ENCODE measurements around the gene ZNF439. TPM values are rescaled to one million over a fixed set of nuclear protein-coding genes. Genes with fewer than 3 reads are reported as not detected.
"Not testable (repeated sequence)": the region's sequence is repeated elsewhere in the genome, so short reads cannot be mapped to it uniquely, and the experiment has no call there.

Gene ZNF439
- total RNA-seq, 1 experiment from 2014 or later = not detected

- no peaks in the 10 kb centered on the region for H3K36me3 Mint-ChIP-seq (ENCODE audit: insufficient read depth, unreplicated experiment)
- BruUV-seq (replicated peaks) = no TSS peak
- no peak overlapping the region for H3K27ac Mint-ChIP-seq (ENCODE audit: low read depth, unreplicated experiment)
- no peak for TF ChIP-seq CTCF (IDR thresholded peaks at IDR 0.05; ENCODE audit: unreplicated experiment)
- H3K4me1 Mint-ChIP-seq (ENCODE audit: insufficient read depth, unreplicated experiment) = no peaks in the 10 kb centered on the region
- peaks cover 20% of the 10 kb centered on the region for H3K9me3 Mint-ChIP-seq (ENCODE audit: unreplicated experiment)
- H3K4me3 Mint-ChIP-seq (ENCODE audit: unreplicated experiment) = no peak overlapping the region
- H3K27me3 Mint-ChIP-seq (ENCODE audit: insufficient read depth, unreplicated experiment) = no peaks in the 10 kb centered on the region
- POLR2A ChIA-PET = no interaction called here
- no peak for DNase-seq (ENCODE audit: unreplicated experiment)
- CTCF ChIA-PET = no interaction called here
- intact Hi-C loops (cut with micrococcal nuclease) = no loop called here
Measured at GRCh38 chr19:11902228-11902627, 53.7 kb downstream of the ZNF439 start.

DNA sequence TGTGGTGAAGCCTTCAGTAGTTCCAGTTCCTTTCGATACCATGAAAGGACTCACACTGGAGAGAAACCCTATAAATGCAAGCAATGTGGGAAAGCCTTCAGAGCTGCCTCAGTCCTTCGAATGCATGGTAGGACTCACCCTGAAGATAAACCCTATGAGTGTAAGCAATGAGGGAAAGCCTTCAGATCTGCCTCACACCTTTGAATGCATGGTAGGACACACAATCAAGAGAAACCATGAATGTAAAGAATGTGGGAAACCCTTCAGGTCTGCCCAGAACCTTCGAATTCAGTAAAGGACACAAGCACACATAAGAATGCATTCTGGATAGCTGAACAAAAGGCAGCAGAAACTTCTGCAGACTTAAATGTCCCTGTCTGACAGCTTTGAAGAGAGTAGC, 57.4 kb downstream of the ZNF439 start:
- POLR2A ChIA-PET = interaction anchor here (0.9 kb wide), 1 partner anchor 82 kb away, joined by 3 read pairs; no protein-coding TSS in a partner anchor
- Mint-ChIP-seq H3K4me1 (ENCODE audit: insufficient read depth, unreplicated experiment) (no peaks in the 10 kb centered on the region), H3K27ac (ENCODE audit: low read depth, unreplicated experiment) (no peak overlapping the region), H3K9me3 (ENCODE audit: unreplicated experiment) (peaks cover 20% of the 10 kb centered on the region), H3K36me3 (ENCODE audit: insufficient read depth, unreplicated experiment) (peaks cover 5% of the 10 kb centered on the region), H3K27me3 (ENCODE audit: insufficient read depth, unreplicated experiment) (no peaks in the 10 kb centered on the region), H3K4me3 (ENCODE audit: unreplicated experiment) (no peak overlapping the region)
- CTCF ChIA-PET = interaction anchor here (1.8 kb wide), 1 partner anchor 18 kb away, joined by 4 read pairs; no protein-coding TSS in a partner anchor
- intact Hi-C loops (cut with micrococcal nuclease) = no loop called here
- no peak for DNase-seq (ENCODE audit: unreplicated experiment)
- no TSS peak for BruUV-seq (replicated peaks)
- no peak for TF ChIP-seq CTCF (IDR thresholded peaks at IDR 0.05; ENCODE audit: unreplicated experiment)

DNA sequence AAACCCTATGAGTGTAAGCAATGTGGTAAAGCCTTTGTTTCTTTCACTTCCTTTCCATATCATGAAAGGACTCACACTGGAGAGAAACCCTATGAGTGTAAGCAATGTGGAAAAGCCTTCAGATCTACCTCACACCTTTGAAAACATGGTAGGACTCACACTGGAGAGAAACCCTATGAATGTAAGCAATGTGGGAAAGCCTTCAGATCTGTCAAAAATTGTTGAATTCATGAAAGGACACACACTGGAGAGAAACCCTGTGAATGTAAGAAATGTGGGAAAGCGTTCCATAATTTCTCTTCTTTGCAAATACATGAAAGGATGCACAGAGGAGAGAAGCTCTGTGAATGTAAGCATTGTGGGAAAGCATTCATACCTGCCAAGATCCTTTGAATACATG, 63.4 kb downstream of the ZNF439 start:
- H3K27ac Mint-ChIP-seq (ENCODE audit: low read depth, unreplicated experiment); DNase-seq (ENCODE audit: unreplicated experiment); H3K4me1 Mint-ChIP-seq (ENCODE audit: insufficient read depth, unreplicated experiment); CTCF ChIA-PET; POLR2A ChIA-PET; H3K27me3 Mint-ChIP-seq (ENCODE audit: insufficient read depth, unreplicated experiment); intact Hi-C loops (cut with micrococcal nuclease); H3K4me3 Mint-ChIP-seq (ENCODE audit: unreplicated experiment); H3K36me3 Mint-ChIP-seq (ENCODE audit: insufficient read depth, unreplicated experiment); BruUV-seq (replicated peaks): not testable (repeated sequence)
- peaks cover 16% of the 10 kb centered on the region for H3K9me3 Mint-ChIP-seq (ENCODE audit: unreplicated experiment)

DNA sequence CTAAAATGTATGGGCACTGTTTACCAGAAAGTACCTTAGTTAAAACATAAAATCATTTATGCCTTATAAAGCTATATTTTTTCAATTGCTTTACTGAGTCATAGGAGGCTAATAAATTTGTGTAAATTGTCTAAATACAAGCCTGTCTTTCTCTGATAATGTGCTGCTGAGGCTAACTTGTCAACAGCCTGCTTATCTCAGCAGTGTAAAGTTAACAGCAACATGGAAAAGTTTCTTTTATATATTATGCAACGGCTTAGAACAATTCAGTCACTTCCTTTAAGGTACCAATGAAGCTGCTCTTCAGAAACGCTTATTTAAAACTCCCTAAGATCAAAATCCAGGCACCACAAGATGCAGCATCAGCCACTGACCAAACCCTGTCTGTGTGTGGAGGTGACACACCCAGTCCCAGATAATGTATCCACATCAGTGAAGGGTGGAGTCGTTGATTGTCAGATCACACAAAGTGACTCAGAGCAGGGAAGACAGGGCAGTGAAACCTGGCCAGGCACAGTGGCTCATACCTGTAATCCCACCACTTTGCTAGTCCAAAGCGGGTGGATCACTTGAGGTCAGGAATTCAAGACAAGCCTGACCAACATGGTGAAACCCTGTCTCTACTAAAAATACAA, 66.0 kb downstream of the ZNF439 start:
- H3K36me3 Mint-ChIP-seq (ENCODE audit: insufficient read depth, unreplicated experiment); H3K4me3 Mint-ChIP-seq (ENCODE audit: unreplicated experiment); BruUV-seq (replicated peaks); H3K27me3 Mint-ChIP-seq (ENCODE audit: insufficient read depth, unreplicated experiment); POLR2A ChIA-PET; DNase-seq (ENCODE audit: unreplicated experiment); H3K27ac Mint-ChIP-seq (ENCODE audit: low read depth, unreplicated experiment); H3K4me1 Mint-ChIP-seq (ENCODE audit: insufficient read depth, unreplicated experiment); intact Hi-C loops (cut with micrococcal nuclease): not testable (repeated sequence)
- CTCF ChIA-PET = interaction anchor here (1.0 to 2.2 kb wide), 2 partner anchors 9 to 226 kb away, joined by 3 to 7 read pairs; no protein-coding TSS in a partner anchor
- peaks cover 21% of the 10 kb centered on the region for H3K9me3 Mint-ChIP-seq (ENCODE audit: unreplicated experiment)

Other genes starting within 250 kb of the ZNF439 start
- gene ZNF823, start 109.8 kb upstream of the ZNF439 start, total RNA-seq (2022) = 0.54 and 1.9 TPM in 2 replicates
- 3.4 and 4.2 TPM in 2 replicates for gene ZNF441, start 81.7 kb upstream of the ZNF439 start, total RNA-seq (2022)
- gene ZNF491, start 50.2 kb upstream of the ZNF439 start, total RNA-seq (2022) = not detected in 2 replicates
- 2.6 and 3.5 TPM in 2 replicates for gene ZNF440, start 34.5 kb upstream of the ZNF439 start, total RNA-seq (2022)
- gene ZNF69, start 39.1 kb downstream of the ZNF439 start, total RNA-seq (2022) = not detected in 2 replicates
- gene ZNF700, start 76.4 kb downstream of the ZNF439 start, total RNA-seq (2022) = 5.6 and 5.9 TPM in 2 replicates
- 0.23 and 0.25 TPM in 2 replicates for gene ZNF763, start 116.3 kb downstream of the ZNF439 start, total RNA-seq (2022)
- gene ZNF433, start 187.0 kb downstream of the ZNF439 start, total RNA-seq (2022) = 1.3 and 1.6 TPM in 2 replicates
- gene ZNF878, start 204.2 kb downstream of the ZNF439 start, total RNA-seq (2022) = not detected in 2 replicates
- gene ZNF844, start 216.0 kb downstream of the ZNF439 start, total RNA-seq (2022) = not detected in 2 replicates